Loucy (cell line): ENCODE results near the gene SOWAHC.

Experiments
- H2AFZ ChIP-seq: fragments of 200-600 bp; sonication (generic); 2 replicates; pipeline ENCODE4 v1.6.0; 2016; ENCODE audit warnings: antibody characterized with exemption, mild to moderate bottlenecking, low read length, moderate library complexity
- H3F3A ChIP-seq: fragments of 200-600 bp; 2 replicates; pipeline ENCODE4 v1.6.0; 2016; ENCODE audit warnings: antibody characterized with exemption, low read depth, mild to moderate bottlenecking
- H3K27me3 ChIP-seq: fragments of 200-600 bp; sonication (generic); 2 replicates; pipeline ENCODE4 v1.6.1; 2014; ENCODE audit warnings: low read length, mild to moderate bottlenecking; ENCODE audit not compliant: insufficient read depth, poor library complexity, severe bottlenecking
- H3K36me3 ChIP-seq: fragments of 200-600 bp; sonication (generic); 2 replicates; pipeline ENCODE4 v1.6.1; 2016; ENCODE audit warnings: low read length; ENCODE audit not compliant: insufficient read depth
- H3K4me1 ChIP-seq: fragments of 200-600 bp; sonication (generic); 2 replicates; pipeline ENCODE4 v1.5.1; 2014; ENCODE audit warnings: low read length, mild to moderate bottlenecking; ENCODE audit not compliant: insufficient read depth, poor library complexity, severe bottlenecking
- H3K4me2 ChIP-seq: fragments of 200-600 bp; sonication (generic); 2 replicates; pipeline ENCODE4 v1.6.0; 2014; ENCODE audit warnings: antibody characterized with exemption, low read length, low read depth, mild to moderate bottlenecking; ENCODE audit not compliant: poor library complexity, severe bottlenecking
- H3K4me3 ChIP-seq: fragments of 200-600 bp; sonication (generic); 2 replicates; pipeline ENCODE4 v1.5.1; 2014; ENCODE audit warnings: low read length, mild to moderate bottlenecking, mixed read lengths; ENCODE audit not compliant: poor library complexity, severe bottlenecking
- H3K79me2 ChIP-seq: fragments of 200-600 bp; sonication (generic); 2 replicates; pipeline ENCODE4 v1.6.1; 2014; ENCODE audit warnings: low read length; ENCODE audit not compliant: insufficient read depth
- H3K9ac ChIP-seq: fragments of 200-600 bp; sonication (generic); 2 replicates; pipeline ENCODE4 v1.6.0; 2014; ENCODE audit warnings: mild to moderate bottlenecking, low read depth, low read length, moderate library complexity; ENCODE audit not compliant: poor library complexity, severe bottlenecking
- H3K9me2 ChIP-seq: fragments of 200-600 bp; sonication (generic); replicated peaks from 2 replicates; pipeline ENCODE4 v1.6.1; 2016; ENCODE audit warnings: low read depth, low read length, mixed read lengths
- H3K9me3 ChIP-seq: fragments of 200-600 bp; sonication (generic); 2 replicates; pipeline ENCODE4 v1.6.1; 2014; ENCODE audit warnings: mild to moderate bottlenecking, antibody characterized with exemption, low read length, low read depth; ENCODE audit not compliant: insufficient read depth
- H4K20me1 ChIP-seq: fragments of 200-600 bp; sonication (generic); 2 replicates; pipeline ENCODE4 v1.6.0; 2014; ENCODE audit warnings: antibody characterized with exemption, low read length, mild to moderate bottlenecking; ENCODE audit not compliant: insufficient read depth, poor library complexity, severe bottlenecking
- CTCF ChIP-seq: fragments of 200-600 bp; sonication (generic); conservative IDR thresholded peaks from 2 replicates; pipeline ENCODE4 v1.5.1; 2014; ENCODE audit warnings: mild to moderate bottlenecking, antibody characterized with exemption, low read length
- EZH2phosphoT487 ChIP-seq: fragments of 200-600 bp; IDR thresholded peaks from 2 replicates; pipeline ENCODE4 v1.6.1; 2018; ENCODE audit warnings: antibody characterized with exemption, mild to moderate bottlenecking, moderate library complexity, borderline replicate concordance

SOWAHC gene

GRCh38 chr2:109647636-109648035, 33.5 kb downstream of the SOWAHC start:
- Histone ChIP-seq H3K79me2 (no peaks in the 10 kb centered on the region), H2AFZ (no peak overlapping the region), H3K4me3 (no peak overlapping the region), H3K9me2 (no peaks in the 10 kb centered on the region), H3K4me1 (no peaks in the 10 kb centered on the region), H4K20me1 (no peaks in the 10 kb centered on the region), H3K4me2 (no peak overlapping the region), H3K27me3 (no peaks in the 10 kb centered on the region), H3K36me3 (no peaks in the 10 kb centered on the region), H3F3A (no peaks in the 10 kb centered on the region), H3K9ac (no peak overlapping the region), H3K9me3 (no peaks in the 10 kb centered on the region)
- TF ChIP-seq EZH2phosphoT487 (no peak), CTCF (no peak)

GRCh38 chr2:109648041-109648527, 33.9 kb downstream of the SOWAHC start:
- H3K4me2 ChIP-seq = no peak overlapping the region
- H4K20me1 ChIP-seq = no peaks in the 10 kb centered on the region
- no peak for TF ChIP-seq CTCF
- no peaks in the 10 kb centered on the region for H3K4me1 ChIP-seq
- H3F3A ChIP-seq = no peaks in the 10 kb centered on the region
- H3K36me3 ChIP-seq = no peaks in the 10 kb centered on the region
- no peak overlapping the region for H2AFZ ChIP-seq
- no peaks in the 10 kb centered on the region for H3K9me3 ChIP-seq
- no peak overlapping the region for H3K9ac ChIP-seq
- no peaks in the 10 kb centered on the region for H3K27me3 ChIP-seq
- H3K4me3 ChIP-seq = no peak overlapping the region
- no peaks in the 10 kb centered on the region for H3K79me2 ChIP-seq
- no peaks in the 10 kb centered on the region for H3K9me2 ChIP-seq

GRCh38 chr2:109649736-109650695, 35.9 kb downstream of the SOWAHC start:
- TF ChIP-seq EZH2phosphoT487 (no peak), CTCF (no peak)
- H3K4me1 ChIP-seq = no peaks in the 10 kb centered on the region
- no peaks in the 10 kb centered on the region for H3K79me2 ChIP-seq
- H3K36me3 ChIP-seq = no peaks in the 10 kb centered on the region
- H4K20me1 ChIP-seq = no peaks in the 10 kb centered on the region
- H3K4me3 ChIP-seq = no peak overlapping the region
- no peaks in the 10 kb centered on the region for H3K27me3 ChIP-seq
- no peak overlapping the region for H3K4me2 ChIP-seq
- H3K9me3 ChIP-seq = no peaks in the 10 kb centered on the region
- H3K9me2 ChIP-seq = no peaks in the 10 kb centered on the region
- H2AFZ ChIP-seq = no peak overlapping the region
- H3K9ac ChIP-seq = no peak overlapping the region
- no peaks in the 10 kb centered on the region for H3F3A ChIP-seq
